ENCODE measurements around the gene ARHGEF9.

DNA sequence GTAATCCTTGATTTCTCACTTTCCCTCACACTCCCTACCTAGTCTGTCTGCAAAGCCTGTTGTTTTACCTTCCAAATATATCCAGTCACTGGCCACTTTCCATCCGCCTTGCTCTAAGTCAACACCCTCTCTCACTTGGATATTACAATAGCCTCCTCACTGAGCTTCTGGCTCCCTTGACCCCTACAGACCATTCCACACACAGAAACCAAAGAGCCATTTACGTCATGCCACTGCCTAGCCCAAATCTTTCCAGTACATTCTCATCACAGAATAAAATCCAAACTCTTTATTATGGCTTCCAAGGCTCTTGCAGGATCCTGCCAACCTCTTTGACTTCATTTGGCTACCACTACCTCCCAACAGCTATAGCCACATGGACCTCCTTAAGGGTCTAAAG, 25.7 kb upstream of the ARHGEF9 start:
- TF ChIP-seq CTCF (IDR thresholded peaks at IDR 0.05 in 8 of 11, conservative IDR thresholded peaks at IDR 0.05 in 3 of 11) (no peak), POLR2AphosphoS5 (IDR thresholded peaks at IDR 0.05) (no peak)
